ENCODE measurements around the gene PRRX2. TPM values are rescaled to one million over a fixed set of nuclear protein-coding genes. Genes with fewer than 3 reads are reported as not detected.

PRRX2 gene
- total RNA-seq, 1 experiment from 2014 or later, result 10.7 TPM

DNA sequence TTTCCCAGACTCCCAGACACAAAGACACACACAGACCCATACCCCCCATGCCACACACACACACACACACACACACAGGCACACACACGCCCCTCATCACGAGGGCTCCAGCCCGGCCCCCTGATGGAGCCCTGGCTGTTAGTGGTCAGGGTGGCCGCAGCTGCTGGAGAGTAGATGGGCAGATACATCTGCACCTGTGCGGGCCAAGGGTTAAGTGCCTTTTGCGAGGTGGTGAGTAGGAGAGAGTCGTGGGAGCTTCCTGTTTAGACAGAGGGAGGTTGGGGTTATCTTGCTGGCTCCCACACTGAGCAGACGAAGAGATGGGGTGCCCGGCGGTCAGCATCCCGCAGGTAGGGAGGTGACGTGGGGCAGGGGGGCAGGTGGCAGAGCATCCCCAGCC lies 8.2 kb downstream of the PRRX2 start:
- H3K4me3 Mint-ChIP-seq, result no peak overlapping the region
- no peaks in the 10 kb centered on the region; the same call in 1 of the 2 replicates for H3K27me3 Mint-ChIP-seq (ENCODE audit: low read depth)
- H3K27ac Mint-ChIP-seq, result peak overlapping the region; percentile 23; the same call in 1 of the 2 replicates
- DNase-seq (ENCODE audit: low spot score), result no peak
- ChIA-PET CTCF (interaction anchor here (2.5 kb wide), 1 partner anchor 47 kb away, joined by 7 read pairs; no protein-coding TSS in a partner anchor), POLR2A (no interaction called here)
- ATAC-seq, result no peak
- H3K9me3 Mint-ChIP-seq, result no peaks in the 10 kb centered on the region
- TF ChIP-seq ZNF532 (CRISPR knock-in tag; IDR thresholded peaks at IDR 0.05; ENCODE audit: borderline replicate concordance) (no peak), FOXJ3 (CRISPR knock-in tag; IDR thresholded peaks at IDR 0.05; ENCODE audit: borderline replicate concordance) (no peak), ZNF671 (CRISPR knock-in tag; IDR thresholded peaks at IDR 0.05) (no peak), NR2C2 (CRISPR knock-in tag; IDR thresholded peaks at IDR 0.05) (no peak), HMGXB4 (CRISPR knock-in tag; IDR thresholded peaks at IDR 0.05) (no peak), NR3C1 (CRISPR knock-in tag; conservative IDR thresholded peaks at IDR 0.05; ENCODE audit: low read depth) (no peak), ETV6 (CRISPR knock-in tag; IDR thresholded peaks at IDR 0.05) (no peak), NFE2L1 (CRISPR knock-in tag; IDR thresholded peaks at IDR 0.05) (no peak), ATF2 (CRISPR knock-in tag; IDR thresholded peaks at IDR 0.05; ENCODE audit: borderline replicate concordance, low read depth) (no peak), SMAD4 (CRISPR knock-in tag; IDR thresholded peaks at IDR 0.05) (no peak)
- TF ChIP-seq, protein P1, sequence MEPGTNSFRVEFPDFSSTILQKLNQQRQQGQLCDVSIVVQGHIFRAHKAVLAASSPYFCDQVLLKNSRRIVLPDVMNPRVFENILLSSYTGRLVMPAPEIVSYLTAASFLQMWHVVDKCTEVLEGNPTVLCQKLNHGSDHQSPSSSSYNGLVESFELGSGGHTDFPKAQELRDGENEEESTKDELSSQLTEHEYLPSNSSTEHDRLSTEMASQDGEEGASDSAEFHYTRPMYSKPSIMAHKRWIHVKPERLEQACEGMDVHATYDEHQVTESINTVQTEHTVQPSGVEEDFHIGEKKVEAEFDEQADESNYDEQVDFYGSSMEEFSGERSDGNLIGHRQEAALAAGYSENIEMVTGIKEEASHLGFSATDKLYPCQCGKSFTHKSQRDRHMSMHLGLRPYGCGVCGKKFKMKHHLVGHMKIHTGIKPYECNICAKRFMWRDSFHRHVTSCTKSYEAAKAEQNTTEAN (CRISPR knock-in tag; IDR thresholded peaks at IDR 0.05), result no peak
- TF ChIP-seq, protein P2, sequence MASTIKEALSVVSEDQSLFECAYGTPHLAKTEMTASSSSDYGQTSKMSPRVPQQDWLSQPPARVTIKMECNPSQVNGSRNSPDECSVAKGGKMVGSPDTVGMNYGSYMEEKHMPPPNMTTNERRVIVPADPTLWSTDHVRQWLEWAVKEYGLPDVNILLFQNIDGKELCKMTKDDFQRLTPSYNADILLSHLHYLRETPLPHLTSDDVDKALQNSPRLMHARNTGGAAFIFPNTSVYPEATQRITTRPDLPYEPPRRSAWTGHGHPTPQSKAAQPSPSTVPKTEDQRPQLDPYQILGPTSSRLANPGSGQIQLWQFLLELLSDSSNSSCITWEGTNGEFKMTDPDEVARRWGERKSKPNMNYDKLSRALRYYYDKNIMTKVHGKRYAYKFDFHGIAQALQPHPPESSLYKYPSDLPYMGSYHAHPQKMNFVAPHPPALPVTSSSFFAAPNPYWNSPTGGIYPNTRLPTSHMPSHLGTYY (CRISPR knock-in tag; IDR thresholded peaks at IDR 0.05), result no peak
- H3K36me3 Mint-ChIP-seq, result no peaks in the 10 kb centered on the region
- peaks cover 23% of the 10 kb centered on the region for H3K4me1 Mint-ChIP-seq

- Mint-ChIP-seq H3K27ac (no peak overlapping the region), H3K27me3 (ENCODE audit: low read depth) (no peaks in the 10 kb centered on the region; the same call in 1 of the 2 replicates), H3K36me3 (no peaks in the 10 kb centered on the region), H3K4me1 (peaks cover 21% of the 10 kb centered on the region), H3K4me3 (no peak overlapping the region), H3K9me3 (no peaks in the 10 kb centered on the region)
- DNase-seq (ENCODE audit: low spot score) (no peak), ATAC-seq (no peak)
- no peak for TF ChIP-seq E2F4 (CRISPR knock-in tag; IDR thresholded peaks at IDR 0.05; ENCODE audit: borderline replicate concordance, low read depth)
- POLR2A ChIA-PET, result no interaction called here
- CTCF ChIA-PET, result interaction anchor here (2.5 kb wide), 1 partner anchor 46 kb away, joined by 7 read pairs; no protein-coding TSS in a partner anchor
Measured at GRCh38 chr9:129674229-129674628, 8.8 kb downstream of the PRRX2 start.

Measured in WTC11 (cell line).